SK-N-SH (cell line): ENCODE measurements around the gene PXN. TPM values are rescaled to one million over a fixed set of nuclear protein-coding genes. Genes with fewer than 3 reads are reported as not detected.
"Not testable (repeated sequence)": the region's sequence is repeated elsewhere in the genome, so short reads cannot be mapped to it uniquely, and the experiment has no call there.

Experiments
- CTCF ChIA-PET: fragments of 300-600, 350-600 bp; formaldehyde crosslinking; extraction: SDS; loops from one replicate; lab custom pipeline; 2021; lab: Yijun Ruan, JAX
- POLR2A ChIA-PET: fragments of 350-600 bp; sonication (Branson Sonifier 250); formaldehyde crosslinking; extraction: SDS; loops from one replicate; lab custom pipeline; 2020; ENCODE audit warnings: antibody characterized with exemption, inconsistent platforms; lab: Yijun Ruan, JAX
- DNase-seq: peaks from one replicate; pipeline ENCODE4 v3.0.0; 2012
- H2AFZ ChIP-seq: fragments of 200-600 bp; sonication (generic); 2 replicates; pipeline ENCODE4 v1.8.1; 2016; ENCODE audit warnings: antibody characterized with exemption, mild to moderate bottlenecking, low read depth
- H3F3A ChIP-seq: fragments of 200-600 bp; sonication (generic); replicated peaks from 2 replicates; pipeline ENCODE3; 2016; ENCODE audit warnings: antibody characterized with exemption, mild to moderate bottlenecking; ENCODE audit not compliant: insufficient read depth
- H3K27ac ChIP-seq, 2 experiments: fragments of 200-500 bp in 1 of 2; fragments of 200-600 bp in 1 of 2; sonication (Bioruptor generic) in 1 of 2; sonication (generic), shearing (Covaris generic) in 1 of 2; 2 replicates each; pipeline versions ENCODE4 v1.5.1 to v1.6.1; 2014 to 2016; ENCODE audit warnings: low read depth in 2 of 2, inconsistent platforms in 1 of 2, low read length in 1 of 2, mild to moderate bottlenecking in 1 of 2, mixed read lengths in 1 of 2
- H3K27me3 ChIP-seq: fragments of 200-600 bp; sonication (generic), shearing (Covaris generic); 2 replicates; pipeline ENCODE4 v1.6.1; 2016; ENCODE audit warnings: mixed run types; ENCODE audit not compliant: insufficient read depth
- H3K36me3 ChIP-seq, 2 experiments: fragments of 200-500 bp in 1 of 2; fragments of 200-600 bp in 1 of 2; sonication (Bioruptor generic) in 1 of 2; sonication (generic) in 1 of 2; replicated peaks in 1 of 2; 2 replicates each; pipeline versions ENCODE3 to v1.5.1; 2014 to 2016; ENCODE audit warnings: low read length in 1 of 2, mild to moderate bottlenecking in 1 of 2; ENCODE audit not compliant: insufficient read depth in 2 of 2, control insufficient read depth in 1 of 2
- H3K4me1 ChIP-seq, 2 experiments: fragments of 200-500 bp in 1 of 2; fragments of 200-600 bp in 1 of 2; sonication (Bioruptor generic) in 1 of 2; sonication (generic), shearing (Covaris generic) in 1 of 2; 2 replicates each; pipeline versions ENCODE4 v1.5.1 to v1.6.1; 2014 to 2016; ENCODE audit warnings: low read depth in 1 of 2, low read length in 1 of 2, mixed run types in 1 of 2; ENCODE audit not compliant: insufficient read depth in 2 of 2, control insufficient read depth in 1 of 2
- H3K4me2 ChIP-seq: fragments of 200-600 bp; sonication (generic), shearing (Covaris generic); 2 replicates; pipeline ENCODE4 v1.6.1; 2017; ENCODE audit warnings: mixed run types
- H3K4me3 ChIP-seq, 2 experiments: fragments of 200-500 bp in 1 of 2; fragments of 200-600 bp in 1 of 2; sonication (Bioruptor generic) in 1 of 2; sonication (generic), shearing (Covaris generic) in 1 of 2; 2 replicates each; pipeline versions ENCODE4 v1.5.1 to v1.8.1; 2014 to 2016; ENCODE audit warnings: low read depth in 2 of 2, inconsistent platforms in 1 of 2, low read length in 1 of 2, mild to moderate bottlenecking in 1 of 2, mixed read lengths in 1 of 2, moderate library complexity in 1 of 2
- H3K79me2 ChIP-seq: fragments of 200-600 bp; sonication (generic); 2 replicates; pipeline ENCODE4 v1.8.1; 2017; ENCODE audit warnings: mild to moderate bottlenecking; ENCODE audit not compliant: insufficient read depth
- H3K9ac ChIP-seq: fragments of 200-600 bp; sonication (generic); 2 replicates; pipeline ENCODE4 v1.6.1; 2017; ENCODE audit warnings: mixed run types
- H3K9me2 ChIP-seq: fragments of 200-600 bp; sonication (generic); 2 replicates; pipeline ENCODE4 v1.6.1; 2017; ENCODE audit warnings: mixed run types
- H3K9me3 ChIP-seq: fragments of 200-600 bp; sonication (generic); 2 replicates; pipeline ENCODE4 v1.6.1; 2017; ENCODE audit warnings: mixed run types, mild to moderate bottlenecking, moderate library complexity
- H4K20me1 ChIP-seq: fragments of 200-600 bp; sonication (generic); 2 replicates; pipeline ENCODE4 v1.6.1; 2017; ENCODE audit warnings: mild to moderate bottlenecking, mixed run types; ENCODE audit not compliant: insufficient read depth
- CHD2 ChIP-seq: fragments of 150-350 bp; IDR thresholded peaks from 2 replicates; pipeline ENCODE4 v1.6.1; 2018; ENCODE audit warnings: low read length; ENCODE audit not compliant: partially characterized antibody
- ELF1 ChIP-seq: IDR thresholded peaks from 2 replicates; pipeline ENCODE4 v1.4.0; 2012
- EP300 ChIP-seq, 2 experiments: IDR thresholded peaks; 2 replicates each; pipeline versions ENCODE4 v1.4.0 to v1.6.1; 2012; ENCODE audit warnings: borderline replicate concordance in 1 of 2, low read depth in 1 of 2, low read length in 1 of 2
- EZH2phosphoT487 ChIP-seq: fragments of 200-600 bp; sonication (generic); IDR thresholded peaks from 2 replicates; pipeline ENCODE4 v1.6.1; 2017; ENCODE audit warnings: low read depth, mixed run types, mild to moderate bottlenecking, antibody characterized with exemption, moderate library complexity, borderline replicate concordance
- FOSL2 ChIP-seq: IDR thresholded peaks from 2 replicates; pipeline ENCODE4 v1.4.0; 2012; ENCODE audit warnings: low read depth, mild to moderate bottlenecking, moderate library complexity, borderline replicate concordance
- FOXJ3 ChIP-seq: sonication (generic); formaldehyde crosslinking; IDR thresholded peaks from 2 replicates; pipeline ENCODE4 v1.5.1; 2020; ENCODE audit warnings: mild to moderate bottlenecking, missing genetic modification reagents
- FOXM1 ChIP-seq: IDR thresholded peaks from 2 replicates; pipeline ENCODE4 v1.4.0; 2012; ENCODE audit warnings: low read depth, mild to moderate bottlenecking
- GATA2 ChIP-seq: sonication (generic); formaldehyde crosslinking; IDR thresholded peaks from 2 replicates; pipeline ENCODE4 v1.5.0; 2020; ENCODE audit warnings: mild to moderate bottlenecking, missing genetic modification reagents
- JUND ChIP-seq: IDR thresholded peaks from 2 replicates; pipeline ENCODE4 v1.4.0; 2012
- MXI1 ChIP-seq: IDR thresholded peaks from 2 replicates; pipeline ENCODE4 v1.6.1; 2012; ENCODE audit warnings: mild to moderate bottlenecking, low read depth, low read length, improper control_type of control experiment
- NFIC ChIP-seq: IDR thresholded peaks from 2 replicates; pipeline ENCODE4 v1.4.0; 2012; ENCODE audit warnings: borderline replicate concordance
- NRF1 ChIP-seq: IDR thresholded peaks from 2 replicates; pipeline ENCODE4 v1.6.1; 2012; ENCODE audit warnings: low read depth, mild to moderate bottlenecking, low read length
- RXRA ChIP-seq: IDR thresholded peaks from 2 replicates; pipeline ENCODE4 v1.4.0; 2012; ENCODE audit warnings: low read depth, mild to moderate bottlenecking, borderline replicate concordance
- SMC3 ChIP-seq: IDR thresholded peaks from 2 replicates; pipeline ENCODE4 v1.6.1; 2012; ENCODE audit warnings: low read depth, low read length, improper control_type of control experiment
- TCF12 ChIP-seq: IDR thresholded peaks from 2 replicates; pipeline ENCODE4 v1.4.0; 2012
- USF1 ChIP-seq: IDR thresholded peaks from 2 replicates; pipeline ENCODE4 v1.4.0; 2012; ENCODE audit warnings: low read depth, borderline replicate concordance
- USF2 ChIP-seq: fragments of 150-350 bp; IDR thresholded peaks from 2 replicates; pipeline ENCODE4 v1.6.1; 2017; ENCODE audit warnings: antibody characterized with exemption, low read length, low read depth, borderline replicate concordance
- YY1 ChIP-seq: IDR thresholded peaks from 2 replicates; pipeline ENCODE4 v1.4.0; 2012; ENCODE audit warnings: low read depth, mild to moderate bottlenecking
- ZBTB33 ChIP-seq: IDR thresholded peaks from 2 replicates; pipeline ENCODE4 v1.4.0; 2012; ENCODE audit warnings: low read depth, borderline replicate concordance
- WGBS: methylation state at CpG from one replicate; pipeline ENCODE4 v1.1.6; 2017; ENCODE audit warnings: low lambda C conversion rate; 5-methylcytosine and 5-hydroxymethylcytosine counted together
- polyA plus RNA-seq, 3 experiments: library from polyadenylated mRNA; depleted of rRNA; stranded (reverse); fragments of >200 nt; gene quantifications; 2 replicates each; pipeline ENCODE4 v1.2.3, GENCODE V29; 2012

Gene PXN
- polyA plus RNA-seq, 1 of the 3 experiments (the other 2 are of a cell fraction) = 89.0 TPM

- peaks cover 19 to 29% of the 10 kb centered on the region in 2 experiments for H3K36me3 ChIP-seq
- CTCF ChIA-PET = interaction anchor here (1.3 to 14.6 kb wide), 2 partner anchors 19 to 58 kb away, joined by 3 to 116 read pairs; partner anchors contain the start of gene PXN
- no peak overlapping the region for H2AFZ ChIP-seq
- no peak overlapping the region for H3K9ac ChIP-seq
- no peak for TF ChIP-seq YY1
- no peak for TF ChIP-seq ZBTB33
- no peak for TF ChIP-seq FOXM1
- TF ChIP-seq ELF1 = no peak
- no peak for TF ChIP-seq NRF1
- no peak for TF ChIP-seq FOSL2
- TF ChIP-seq MXI1 = no peak
- TF ChIP-seq GATA2 = no peak
- no peak for TF ChIP-seq USF1
- no peak for TF ChIP-seq EZH2phosphoT487
- no peak for TF ChIP-seq EP300 (IDR thresholded peaks at IDR 0.05; ENCODE audit: borderline replicate concordance in 1 of 2, low read depth in 1 of 2, low read length in 1 of 2)
- TF ChIP-seq CHD2 = no peak
- no peak for TF ChIP-seq SMC3
- TF ChIP-seq RXRA = no peak
- no peak for TF ChIP-seq FOXJ3 (CRISPR knock-in tag)
- TF ChIP-seq NFIC = no peak
- TF ChIP-seq USF2 = no peak
- no peak for TF ChIP-seq TCF12
- no peak for TF ChIP-seq JUND
- H3K9me3 ChIP-seq = no peaks in the 10 kb centered on the region
- no peaks in the 10 kb centered on the region for H3K9me2 ChIP-seq
- 97% methylated on average over 13 of the region's 13 CpGs for WGBS
- H3K27me3 ChIP-seq = no peaks in the 10 kb centered on the region
- H3K4me1 ChIP-seq = no peaks in the 10 kb centered on the region
- no peaks in the 10 kb centered on the region for H4K20me1 ChIP-seq
- POLR2A ChIA-PET = no interaction called here
- H3K4me2 ChIP-seq = no peak overlapping the region
- H3K79me2 ChIP-seq = peaks cover 7% of the 10 kb centered on the region; the same call in 1 of the 2 replicates
- no peak for DNase-seq
- H3F3A ChIP-seq = peaks cover 48% of the 10 kb centered on the region
- H3K4me3 ChIP-seq = no peak overlapping the region
- no peak overlapping the region for H3K27ac ChIP-seq
These were observed 58.3 kb downstream of the PXN start for GRCh38 chr12:120207227-120207626.

GRCh38 chr12:120206781-120207180 lies 58.7 kb downstream of the PXN start:
- H3K79me2 ChIP-seq = peaks cover 11% of the 10 kb centered on the region; the same call in 1 of the 2 replicates
- CTCF ChIA-PET = interaction anchor here (1.3 to 14.6 kb wide), 2 partner anchors 19 to 58 kb away, joined by 3 to 116 read pairs; partner anchors contain the start of gene PXN
- not testable (repeated sequence) for H3K9me2 ChIP-seq, H3K27me3 ChIP-seq, H3K4me2 ChIP-seq, H3K4me3 ChIP-seq, H3K27ac ChIP-seq, H3K4me1 ChIP-seq, H4K20me1 ChIP-seq, H3K9ac ChIP-seq, DNase-seq, H2AFZ ChIP-seq, H3K9me3 ChIP-seq
- POLR2A ChIA-PET = interaction anchor here (0.6 to 1.2 kb wide), 2 partner anchors 41 to 85 kb away, joined by 3 to 4 read pairs; partner anchors contain the start of gene RNU4-2
- H3F3A ChIP-seq = peaks cover 48% of the 10 kb centered on the region
- peaks cover 19 to 25% of the 10 kb centered on the region in 2 experiments for H3K36me3 ChIP-seq
- 96% methylated on average over 5 of the region's 5 CpGs for WGBS
